GM12878 (cell line): ENCODE results near the gene AURKA. TPM values are rescaled to one million over a fixed set of nuclear protein-coding genes. Genes with fewer than 3 reads are reported as not detected.

Source experiments
- ATAC-seq: fragments of 200-7000 bp; cut with Tn5 transposase; 3 replicates; pipeline ENCODE4 v1.9.1; 2020; ENCODE audit warnings: mild to moderate bottlenecking, moderate library complexity
- BruUV-seq: library from RNA; stranded (reverse); fragments of 400-500 nt; replicated peaks from 2 replicates; lab custom pipeline; 2021; lab: Mats Ljungman, UMichigan
- CTCF ChIA-PET: fragments of 300-600 bp; sonication (Branson Sonifier 250); formaldehyde crosslinking; extraction: SDS; loops from one replicate; lab custom pipeline; 2021; ENCODE audit warnings: inconsistent platforms; lab: Yijun Ruan, JAX
- POLR2A ChIA-PET: fragments of 350-600 bp; formaldehyde crosslinking; extraction: SDS; loops from one replicate; lab custom pipeline; 2021; ENCODE audit warnings: inconsistent platforms; lab: Charles Lee
- RAD21 ChIA-PET: fragments of 300-600 bp; sonication (Branson Sonifier 250); formaldehyde crosslinking; loops from one replicate; lab custom pipeline; 2023; ENCODE audit warnings: antibody characterized with exemption; ENCODE audit not compliant: unreplicated experiment; lab: Charles Lee
- SMC1A ChIA-PET: fragments of 300-600 bp; sonication (Branson Sonifier 250); formaldehyde crosslinking; loops from one replicate; lab custom pipeline; 2023; ENCODE audit not compliant: unreplicated experiment, uncharacterized antibody; lab: Charles Lee
- DNase-seq: peaks from one replicate; pipeline ENCODE4 v3.0.0-alpha.2; 2011; ENCODE audit warnings: low read depth, low spot score
- FAIRE-seq: peaks from 3 replicates; lab custom pipeline; 2011; peaks lifted over from hg19 to GRCh38; lab: Jason Lieb, UNC
- H2AFZ ChIP-seq: 2 replicates; pipeline ENCODE4 v1.6.0; 2011; ENCODE audit warnings: low read depth, low read length, control low read depth; ENCODE audit not compliant: control insufficient read depth
- H3K27ac ChIP-seq: 2 replicates; pipeline ENCODE4 v1.5.1; 2011; ENCODE audit warnings: control low read depth; ENCODE audit not compliant: control insufficient read depth, insufficient read depth
- H3K27me3 ChIP-seq, 2 experiments: replicated peaks in 1 of 2; 2 replicates each; pipeline versions ENCODE4 v1.6.0 to v1.6.1; 2011; ENCODE audit warnings: low read length in 1 of 2; ENCODE audit not compliant: control insufficient read depth in 2 of 2, insufficient read depth in 2 of 2
- H3K36me3 ChIP-seq, 2 experiments: 2 replicates each; pipeline ENCODE4 v1.5.1; 2011; ENCODE audit warnings: low read length in 1 of 2; ENCODE audit not compliant: control insufficient read depth in 2 of 2, insufficient read depth in 2 of 2
- H3K4me1 ChIP-seq: 2 replicates; pipeline ENCODE4 v1.6.1; 2011; ENCODE audit warnings: mild to moderate bottlenecking, low read length, moderate library complexity, mixed read lengths; ENCODE audit not compliant: control insufficient read depth, insufficient read depth
- H3K4me2 ChIP-seq: 2 replicates; pipeline ENCODE4 v1.6.0; 2011; ENCODE audit warnings: control low read depth; ENCODE audit not compliant: control insufficient read depth, insufficient read depth
- H3K4me3 ChIP-seq: fragments of 200-600 bp; sonication (generic); 2 replicates; pipeline ENCODE4 v1.5.1; 2016
- H3K79me2 ChIP-seq: 2 replicates; pipeline ENCODE4 v1.6.0; 2011; ENCODE audit warnings: low read length; ENCODE audit not compliant: control insufficient read depth, insufficient read depth
- H3K9ac ChIP-seq: 2 replicates; pipeline ENCODE4 v1.8.0; 2011; ENCODE audit warnings: low read length, control low read depth, mixed read lengths; ENCODE audit not compliant: control insufficient read depth, insufficient read depth
- H3K9me3 ChIP-seq: replicated peaks from 3 replicates; pipeline ENCODE4 v1.5.1; 2011; ENCODE audit warnings: mild to moderate bottlenecking, low read length; ENCODE audit not compliant: control insufficient read depth, insufficient read depth
- H4K20me1 ChIP-seq: 2 replicates; pipeline ENCODE4 v1.6.0; 2011; ENCODE audit not compliant: control insufficient read depth, insufficient read depth
- ASH2L ChIP-seq: fragments of 300-600, 200-600 bp; sonication (generic); IDR thresholded peaks from 2 replicates; pipeline ENCODE4 v1.6.1; 2017; ENCODE audit warnings: low read depth, mild to moderate bottlenecking, borderline replicate concordance
- CREB1 ChIP-seq: IDR thresholded peaks from 2 replicates; pipeline ENCODE4 v1.6.1; 2012; ENCODE audit warnings: low read depth, mild to moderate bottlenecking, inconsistent platforms
- EGR1 ChIP-seq, 2 experiments: IDR thresholded peaks; 1 replicate in 1 of 2; 2 replicates in 1 of 2; pipeline ENCODE4 v1.6.1; 2011 to 2012; ENCODE audit warnings: low read depth in 2 of 2, low read length in 2 of 2, borderline replicate concordance in 1 of 2, mild to moderate bottlenecking in 1 of 2, moderate library complexity in 1 of 2
- EP300 ChIP-seq, 2 experiments: fragments of 150-350 bp in 1 of 2; IDR thresholded peaks; 2 replicates each; pipeline ENCODE4 v1.6.1; 2011 to 2012; ENCODE audit warnings: low read depth in 2 of 2, low read length in 2 of 2, borderline replicate concordance in 1 of 2, improper control_type of control experiment in 1 of 2, inconsistent platforms in 1 of 2; ENCODE audit not compliant: control insufficient read depth in 1 of 2
- GATAD2B ChIP-seq: fragments of 450-650 bp; conservative IDR thresholded peaks from 2 replicates; pipeline ENCODE4 v1.6.1; 2017; ENCODE audit warnings: low read depth, mild to moderate bottlenecking, moderate library complexity
- KAT2A ChIP-seq: conservative IDR thresholded peaks from 2 replicates; pipeline ENCODE4 v1.6.1; 2011; ENCODE audit warnings: low read depth, low read length; ENCODE audit not compliant: control insufficient read depth
- TBL1XR1 ChIP-seq: IDR thresholded peaks from 2 replicates; pipeline ENCODE4 v1.6.1; 2012; ENCODE audit warnings: low read depth, low read length, improper control_type of control experiment
- WGBS: methylation state at CpG from one replicate; pipeline ENCODE4 v1.1.6; 2016; ENCODE audit warnings: low lambda C conversion rate; ENCODE audit not compliant: insufficient replicate concordance, insufficient coverage; ENCODE audit errors: missing lambda C conversion rate; 5-methylcytosine and 5-hydroxymethylcytosine counted together
- in situ Hi-C: fragments of 300-500 bp; cut with MboI; formaldehyde crosslinking; loops from 9 replicates; pipeline ENCODE4 v1.14.3; 2018; ENCODE audit warnings: mixed read lengths
- intact Hi-C: fragments of 100-400 bp; cut with micrococcal nuclease; formaldehyde crosslinking; loops from one replicate; pipeline ENCODE4 v1.14.2; 2022; ENCODE audit not compliant: unreplicated experiment
- polyA plus RNA-seq, 11 experiments: library from polyadenylated mRNA; depleted of rRNA in 4 of 11; unstranded in 6 of 11; stranded (reverse) in 5 of 11; fragments of >200 nt; fragmentation: Nextera tagmentation in 4 of 11; fragmentation: Illumina TruSeq in 1 of 11; extraction: Ambion mirVana in 4 of 11; extraction: Trizol in 1 of 11; gene quantifications; 1 replicate in 1 of 11; 2 replicates in 10 of 11; pipeline versions ENCODE4 v1.2.1 to v1.2.3, GENCODE V29; 2011 to 2016; ENCODE audit warnings: inconsistent platforms in 2 of 11, missing spikeins in 2 of 11, low read depth in 1 of 11
- total RNA-seq, 4 experiments: library from RNA; depleted of rRNA in 3 of 4; stranded (reverse); fragments of >200 nt in 3 of 4; fragmentation: Illumina TruSeq in 1 of 4; extraction: Trizol in 1 of 4; gene quantifications; 2 replicates each; pipeline versions ENCODE4 v1.2.1 to v1.2.3, GENCODE V29; 2013 to 2021
- TF ChIP-seq, protein P1 (sequence below): IDR thresholded peaks from 2 replicates; pipeline ENCODE4 v1.6.1; 2011; ENCODE audit warnings: mild to moderate bottlenecking, low read depth, low read length, moderate library complexity; ENCODE audit not compliant: insufficient replicate concordance
- TF ChIP-seq, protein P2 (sequence below): IDR thresholded peaks from 2 replicates; pipeline ENCODE4 v1.6.1; 2012; ENCODE audit warnings: low read depth, low read length, improper control_type of control experiment
- TF ChIP-seq, protein P3 (sequence below): fragments of 450-650 bp; conservative IDR thresholded peaks from 2 replicates; pipeline ENCODE4 v1.6.1; 2017; ENCODE audit warnings: mild to moderate bottlenecking, moderate library complexity
- TF ChIP-seq, protein P4 (sequence below): fragments of 450-650 bp; IDR thresholded peaks from 2 replicates; pipeline ENCODE4 v1.6.1; 2016; ENCODE audit warnings: mild to moderate bottlenecking

AURKA gene
- total and polyA plus RNA-seq, 10 of the 15 experiments (the other 5 are each of a cell fraction or from before 2014, with no cell fraction given) = 57.3 to 122 (median 73.4) TPM

DNA sequence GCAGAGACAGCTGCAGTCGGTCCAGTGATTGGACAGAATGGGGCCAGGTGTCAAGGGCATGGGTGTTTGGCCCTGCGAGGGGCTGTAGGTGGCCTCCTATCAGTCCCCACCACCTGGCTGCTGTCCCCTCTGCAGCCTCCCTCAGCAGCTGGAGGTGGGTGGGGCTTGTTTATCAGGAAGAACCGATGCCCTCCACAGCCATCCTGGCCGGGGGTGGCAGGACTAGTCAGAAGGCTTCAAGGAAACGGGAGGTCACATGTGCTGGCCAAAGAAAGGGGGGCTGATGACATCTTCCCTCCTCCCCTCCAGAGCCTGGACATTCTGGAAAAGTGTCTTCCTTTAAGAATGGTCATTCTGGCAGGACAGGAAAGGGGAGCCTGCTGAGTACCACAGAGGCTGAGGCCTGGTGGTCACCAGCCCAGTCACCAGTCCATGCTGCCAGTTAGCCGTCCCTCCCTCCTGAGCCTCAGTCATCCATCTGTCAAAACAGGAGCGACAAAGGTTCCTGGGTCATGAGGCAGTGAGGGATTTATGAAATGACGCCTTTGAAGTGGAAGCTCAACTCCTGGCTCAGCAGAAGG lies 29.1 kb downstream of the AURKA start (continued):
- TF ChIP-seq, protein P1, sequence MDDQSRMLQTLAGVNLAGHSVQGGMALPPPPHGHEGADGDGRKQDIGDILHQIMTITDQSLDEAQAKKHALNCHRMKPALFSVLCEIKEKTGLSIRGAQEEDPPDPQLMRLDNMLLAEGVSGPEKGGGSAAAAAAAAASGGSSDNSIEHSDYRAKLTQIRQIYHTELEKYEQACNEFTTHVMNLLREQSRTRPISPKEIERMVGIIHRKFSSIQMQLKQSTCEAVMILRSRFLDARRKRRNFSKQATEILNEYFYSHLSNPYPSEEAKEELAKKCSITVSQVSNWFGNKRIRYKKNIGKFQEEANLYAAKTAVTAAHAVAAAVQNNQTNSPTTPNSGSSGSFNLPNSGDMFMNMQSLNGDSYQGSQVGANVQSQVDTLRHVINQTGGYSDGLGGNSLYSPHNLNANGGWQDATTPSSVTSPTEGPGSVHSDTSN = no peak
- no peak for TF ChIP-seq TBL1XR1

DNA sequence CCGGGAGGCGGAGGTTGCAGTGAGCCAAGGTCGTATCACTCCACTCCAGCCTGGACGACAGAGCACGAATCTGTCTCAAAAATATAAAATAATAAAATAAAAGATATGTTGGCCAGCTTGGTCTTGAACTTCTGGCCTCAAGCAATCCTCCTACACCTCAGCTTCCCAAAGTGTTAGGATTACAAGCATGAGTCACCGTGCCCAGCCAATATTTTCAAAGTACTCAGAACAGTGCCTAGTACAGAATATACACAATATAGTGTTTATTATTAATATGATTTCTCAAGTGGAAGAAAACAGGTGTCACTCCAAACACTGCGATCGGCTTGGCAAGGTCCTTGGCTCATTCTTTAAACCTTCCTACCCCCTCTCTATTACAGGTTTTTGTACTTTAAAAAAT lies 30.1 kb downstream of the AURKA start:
- H3K4me2 ChIP-seq = no peak overlapping the region
- no TSS peak for BruUV-seq

More for the DNA sequence above, 30.1 kb downstream of the AURKA start:
- H3K79me2 ChIP-seq = no peaks in the 10 kb centered on the region
- H3K36me3 ChIP-seq = no peaks in the 10 kb centered on the region
- no peak overlapping the region for H2AFZ ChIP-seq
- ChIA-PET SMC1A (no interaction called here), CTCF (no interaction called here), POLR2A (no interaction called here), RAD21 (no interaction called here)
- ATAC-seq = no peak
- H4K20me1 ChIP-seq = no peaks in the 10 kb centered on the region
- H3K27ac ChIP-seq = no peak overlapping the region
- intact Hi-C loops (no loop called here), in situ Hi-C loops (no loop called here)
- no peaks in the 10 kb centered on the region for H3K9me3 ChIP-seq
- TF ChIP-seq, protein P2, sequence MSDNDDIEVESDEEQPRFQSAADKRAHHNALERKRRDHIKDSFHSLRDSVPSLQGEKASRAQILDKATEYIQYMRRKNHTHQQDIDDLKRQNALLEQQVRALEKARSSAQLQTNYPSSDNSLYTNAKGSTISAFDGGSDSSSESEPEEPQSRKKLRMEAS = no peak
- TF ChIP-seq EGR1 (IDR thresholded peaks at IDR 0.05; ENCODE audit: borderline replicate concordance in 1 of 2, low read depth in 2 of 2, low read length in 2 of 2) (no peak), GATAD2B (no peak), EP300 (IDR thresholded peaks at IDR 0.05; ENCODE audit: borderline replicate concordance in 1 of 2, control insufficient read depth in 1 of 2, low read depth in 2 of 2, low read length in 2 of 2) (no peak), CREB1 (no peak), KAT2A (no peak), ASH2L (no peak)
- TF ChIP-seq, protein P3, sequence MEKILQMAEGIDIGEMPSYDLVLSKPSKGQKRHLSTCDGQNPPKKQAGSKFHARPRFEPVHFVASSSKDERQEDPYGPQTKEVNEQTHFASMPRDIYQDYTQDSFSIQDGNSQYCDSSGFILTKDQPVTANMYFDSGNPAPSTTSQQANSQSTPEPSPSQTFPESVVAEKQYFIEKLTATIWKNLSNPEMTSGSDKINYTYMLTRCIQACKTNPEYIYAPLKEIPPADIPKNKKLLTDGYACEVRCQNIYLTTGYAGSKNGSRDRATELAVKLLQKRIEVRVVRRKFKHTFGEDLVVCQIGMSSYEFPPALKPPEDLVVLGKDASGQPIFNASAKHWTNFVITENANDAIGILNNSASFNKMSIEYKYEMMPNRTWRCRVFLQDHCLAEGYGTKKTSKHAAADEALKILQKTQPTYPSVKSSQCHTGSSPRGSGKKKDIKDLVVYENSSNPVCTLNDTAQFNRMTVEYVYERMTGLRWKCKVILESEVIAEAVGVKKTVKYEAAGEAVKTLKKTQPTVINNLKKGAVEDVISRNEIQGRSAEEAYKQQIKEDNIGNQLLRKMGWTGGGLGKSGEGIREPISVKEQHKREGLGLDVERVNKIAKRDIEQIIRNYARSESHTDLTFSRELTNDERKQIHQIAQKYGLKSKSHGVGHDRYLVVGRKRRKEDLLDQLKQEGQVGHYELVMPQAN = no peak
- TF ChIP-seq, protein P4, sequence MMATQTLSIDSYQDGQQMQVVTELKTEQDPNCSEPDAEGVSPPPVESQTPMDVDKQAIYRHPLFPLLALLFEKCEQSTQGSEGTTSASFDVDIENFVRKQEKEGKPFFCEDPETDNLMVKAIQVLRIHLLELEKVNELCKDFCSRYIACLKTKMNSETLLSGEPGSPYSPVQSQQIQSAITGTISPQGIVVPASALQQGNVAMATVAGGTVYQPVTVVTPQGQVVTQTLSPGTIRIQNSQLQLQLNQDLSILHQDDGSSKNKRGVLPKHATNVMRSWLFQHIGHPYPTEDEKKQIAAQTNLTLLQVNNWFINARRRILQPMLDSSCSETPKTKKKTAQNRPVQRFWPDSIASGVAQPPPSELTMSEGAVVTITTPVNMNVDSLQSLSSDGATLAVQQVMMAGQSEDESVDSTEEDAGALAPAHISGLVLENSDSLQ = no peak
- no peak overlapping the region for H3K4me3 ChIP-seq
- DNase-seq = no peak
- FAIRE-seq = no peak
- WGBS = 73% methylated on average over 8 of the region's 8 CpGs
- H3K4me1 ChIP-seq = no peaks in the 10 kb centered on the region
- H3K27me3 ChIP-seq = no peaks in the 10 kb centered on the region
- no peak overlapping the region for H3K9ac ChIP-seq
